GM19099 (cell line): ENCODE measurements around the gene PTPRD.

ENCODE experiments used
- POLR2A ChIP-seq: IDR thresholded peaks from 3 replicates; pipeline ENCODE4 v1.6.1; 2011; ENCODE audit warnings: low read depth; ENCODE audit not compliant: insufficient read length; ENCODE audit errors: extremely low read depth

The PTPRD gene

DNA sequence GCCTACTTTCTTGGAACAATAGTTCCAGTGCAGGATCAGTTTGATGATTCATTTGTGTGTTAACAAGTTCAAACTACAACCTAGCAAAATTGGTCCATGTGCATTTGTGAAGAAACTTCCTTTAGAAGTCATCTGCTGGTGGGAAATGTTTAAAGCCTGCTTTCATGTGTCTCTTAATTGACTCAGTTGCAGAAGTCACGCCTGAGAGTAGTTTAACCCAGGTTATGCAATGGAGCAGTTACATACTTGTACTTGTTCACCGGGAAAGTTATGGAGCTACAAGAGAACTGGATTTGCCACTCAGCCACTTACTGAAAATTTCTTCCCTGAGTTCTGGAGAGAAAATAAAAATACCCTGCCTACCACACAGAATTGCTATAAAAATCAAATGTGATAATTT, 1397.8 kb downstream of the PTPRD start:
- TF ChIP-seq POLR2A: no peak

DNA sequence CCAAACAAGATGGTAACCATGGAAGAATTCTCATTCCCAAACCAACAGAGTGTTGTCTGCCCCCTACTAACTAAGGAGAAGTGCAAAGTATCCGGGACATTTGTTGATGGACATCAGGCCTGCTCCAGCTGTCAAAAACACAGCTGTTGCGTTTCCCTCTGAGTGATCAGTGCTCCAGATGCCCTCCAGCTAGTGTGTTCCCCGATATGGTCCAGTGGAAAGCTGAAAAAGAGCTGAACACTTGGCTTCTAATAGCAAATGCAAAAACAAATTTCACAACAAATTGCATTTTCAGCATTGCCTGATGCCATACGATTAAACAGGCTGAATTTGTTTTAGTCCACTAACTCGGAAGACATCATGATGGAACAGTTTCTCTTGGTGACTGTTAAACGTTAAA, 1398.7 kb downstream of the PTPRD start:
- no peak for TF ChIP-seq POLR2A

DNA sequence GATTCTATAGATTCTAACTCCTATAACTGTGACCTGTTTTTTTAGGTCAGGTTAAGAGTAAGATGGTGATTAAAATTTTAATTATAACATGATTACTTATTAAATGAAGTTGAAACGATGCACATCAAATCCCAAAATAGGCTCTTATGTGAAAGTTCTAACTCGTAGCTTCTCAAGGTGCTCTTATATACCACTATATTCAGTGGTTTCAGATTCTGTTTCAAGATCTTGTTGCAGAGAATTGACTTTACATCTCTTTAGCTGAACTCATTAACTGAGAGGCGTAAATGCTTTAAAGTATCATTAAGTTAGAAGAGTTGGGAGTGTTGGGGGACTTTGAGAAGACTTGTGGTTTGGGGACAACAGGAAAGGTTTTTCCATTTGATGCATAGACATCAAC, 1399.8 kb downstream of the PTPRD start:
- no peak for TF ChIP-seq POLR2A

DNA sequence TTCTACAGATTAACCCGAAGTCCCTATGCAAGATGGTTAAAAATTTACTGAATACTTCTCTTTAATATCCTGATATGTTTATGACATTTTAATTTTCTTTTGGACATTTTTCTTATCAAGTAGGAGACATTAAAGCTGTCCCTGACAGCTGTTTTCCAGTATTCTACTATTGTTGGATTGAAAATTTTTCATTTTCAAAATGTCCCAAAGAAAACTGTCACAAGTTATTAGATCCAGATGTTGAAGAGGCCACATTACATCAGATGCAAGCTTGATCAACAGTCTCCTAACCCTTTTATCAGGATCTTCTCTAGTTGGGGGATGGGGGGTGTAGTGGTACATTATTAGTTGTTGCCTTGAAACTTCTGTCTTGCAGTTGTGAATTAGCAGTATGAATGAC, 1410.5 kb downstream of the PTPRD start:
- TF ChIP-seq POLR2A: no peak

DNA sequence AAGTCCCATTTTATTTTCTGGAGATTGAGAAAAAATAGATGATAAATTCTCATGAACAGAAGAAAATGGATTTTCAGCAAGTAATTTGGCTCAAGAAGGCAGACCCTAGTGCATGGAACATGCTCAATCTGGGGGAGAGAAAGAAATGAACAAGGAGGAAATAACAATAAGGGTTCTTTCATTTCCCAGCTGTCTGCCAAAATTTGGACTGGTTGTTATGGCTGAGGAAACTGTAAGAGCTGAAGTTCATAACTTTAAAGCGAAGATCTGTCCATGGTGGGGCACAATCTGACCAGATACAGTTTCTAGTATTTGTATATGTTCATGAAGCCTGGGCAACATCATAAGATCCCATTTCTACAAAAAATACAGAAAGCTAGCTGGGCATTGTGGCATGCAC, 1426.7 kb downstream of the PTPRD start:
- no peak for TF ChIP-seq POLR2A

GRCh38 chr9:9182431-9182830, 1430.4 kb downstream of the PTPRD start:
- no peak for TF ChIP-seq POLR2A

DNA sequence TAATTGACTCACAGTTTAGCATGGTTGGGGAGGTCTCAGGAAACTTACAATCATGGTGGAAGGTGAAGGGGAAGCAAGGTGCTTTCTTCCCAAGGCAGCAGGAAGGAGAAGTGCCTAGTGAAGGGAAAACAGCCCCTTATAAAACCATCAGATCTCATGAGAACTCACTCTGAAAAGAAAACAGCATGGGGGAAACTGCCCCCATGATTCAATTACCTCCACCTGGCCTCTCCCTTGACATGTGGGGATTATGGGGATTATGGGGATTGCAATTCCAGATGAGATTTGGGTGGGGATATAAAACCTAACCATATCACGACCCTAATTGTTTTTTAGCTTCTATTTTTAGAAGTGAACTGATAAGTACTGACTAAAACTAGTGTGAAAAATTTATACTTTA, 1435.7 kb downstream of the PTPRD start:
- TF ChIP-seq POLR2A: no peak

- TF ChIP-seq POLR2A: no peak
Observed at GRCh38 chr9:9174358-9174757, 1438.4 kb downstream of the PTPRD start.

DNA sequence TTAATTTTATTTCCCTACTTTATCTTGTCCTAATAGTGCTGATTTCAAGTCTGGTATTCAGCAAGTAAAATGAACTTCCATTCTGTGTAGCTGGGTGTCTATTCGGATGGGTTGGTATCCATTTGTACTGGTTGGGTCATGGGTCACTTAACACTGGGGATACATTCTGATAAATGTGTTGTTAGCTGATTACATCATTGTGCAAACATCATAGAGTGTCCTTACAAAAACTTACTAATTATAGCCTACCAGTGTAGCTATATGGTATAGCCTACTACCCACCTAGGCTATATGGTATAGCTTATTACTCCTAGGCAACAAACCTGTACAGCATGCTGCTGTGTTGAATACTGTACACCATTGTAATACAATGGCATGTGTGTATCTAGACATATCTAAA, 1439.5 kb downstream of the PTPRD start:
- TF ChIP-seq POLR2A: no peak

DNA sequence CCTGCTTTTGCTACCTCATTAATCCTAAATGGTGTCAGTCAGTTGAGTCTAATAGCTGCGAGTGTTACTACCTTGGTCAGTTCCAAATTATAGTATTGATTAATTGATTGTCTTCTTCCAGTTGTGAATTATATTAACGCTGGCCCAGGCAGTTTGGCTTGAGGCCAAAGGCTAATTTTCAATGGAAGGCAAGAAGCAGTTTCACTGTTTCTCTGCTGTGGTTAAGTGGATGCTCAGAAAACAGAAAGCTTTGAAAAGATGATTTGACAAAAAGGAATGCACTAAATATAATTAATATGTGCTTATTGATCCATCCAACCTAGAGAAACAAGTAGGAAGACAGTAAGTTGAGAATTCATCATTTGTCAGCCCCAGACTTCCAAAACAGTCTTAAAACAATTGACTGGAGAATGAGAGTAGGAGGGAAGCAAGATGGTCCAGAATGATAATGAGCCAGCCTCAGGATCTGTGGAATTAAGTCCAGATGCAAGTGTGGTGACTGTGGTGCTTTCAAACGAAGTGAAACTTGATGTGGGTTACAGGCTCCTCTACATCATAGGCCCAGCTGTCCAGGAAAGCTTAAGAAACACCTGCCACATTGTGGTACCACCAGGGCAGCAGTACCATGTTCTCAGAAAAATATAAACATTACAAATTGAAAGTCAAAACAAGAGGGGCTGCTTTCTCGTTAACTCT, 1442.2 kb downstream of the PTPRD start:
- no peak for TF ChIP-seq POLR2A

DNA sequence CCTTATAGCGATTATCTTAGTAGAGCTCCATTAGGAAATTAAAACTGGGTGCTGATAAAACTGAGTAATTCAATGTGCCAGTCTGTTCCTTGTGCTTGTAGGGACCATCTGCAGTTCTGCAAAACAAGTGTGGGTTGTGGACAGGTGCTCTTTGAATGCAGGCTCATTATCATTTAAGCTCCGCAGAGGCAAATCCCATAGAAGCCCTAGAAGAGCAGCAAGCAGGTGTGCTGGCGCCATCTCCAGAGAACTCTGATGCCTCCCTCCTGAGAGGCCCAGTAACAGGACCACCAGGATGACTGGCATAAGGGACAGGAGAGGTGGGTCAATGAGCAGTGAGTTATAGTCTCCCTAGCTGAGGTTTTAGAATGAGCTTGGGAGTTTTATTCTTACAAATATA, 1470.8 kb downstream of the PTPRD start:
- no peak for TF ChIP-seq POLR2A

DNA sequence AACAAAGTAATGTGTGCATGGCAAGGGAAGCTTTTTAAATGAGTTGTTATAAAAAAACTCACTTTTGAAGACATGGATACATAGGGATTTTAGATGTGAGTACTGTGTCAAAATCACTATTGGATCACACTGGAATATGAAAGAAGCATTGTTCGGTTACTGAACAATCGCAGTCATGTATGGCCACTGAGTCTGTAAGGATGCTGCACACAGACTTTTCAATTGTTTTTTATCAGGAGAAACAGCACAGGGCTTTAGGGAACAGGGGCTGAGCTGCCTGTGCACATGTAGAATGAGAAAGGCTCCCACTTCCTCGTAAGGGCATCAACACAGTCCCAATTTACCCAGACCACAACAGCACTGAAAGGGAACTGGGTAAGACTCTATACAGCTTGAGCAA, 1479.3 kb downstream of the PTPRD start:
- no peak for TF ChIP-seq POLR2A

DNA sequence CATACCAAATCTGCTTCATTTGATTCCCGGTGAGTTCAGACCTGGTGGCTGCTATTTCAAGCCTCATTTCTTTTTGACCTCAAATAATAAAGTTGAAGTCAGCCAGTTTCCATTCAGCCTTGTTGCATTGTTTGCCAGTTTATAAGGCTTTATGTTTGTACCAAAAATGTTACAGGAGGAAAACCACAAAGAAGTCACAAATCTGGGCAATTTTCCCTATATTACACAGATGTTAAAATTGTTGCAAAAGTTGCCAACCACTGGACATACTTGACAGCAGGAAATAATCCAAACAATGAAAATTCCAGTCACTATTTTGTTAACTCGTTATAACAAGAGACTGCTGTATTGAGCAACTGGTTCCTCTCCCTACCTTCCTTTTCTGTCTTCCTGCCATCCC, 1488.2 kb downstream of the PTPRD start:
- no peak for TF ChIP-seq POLR2A

DNA sequence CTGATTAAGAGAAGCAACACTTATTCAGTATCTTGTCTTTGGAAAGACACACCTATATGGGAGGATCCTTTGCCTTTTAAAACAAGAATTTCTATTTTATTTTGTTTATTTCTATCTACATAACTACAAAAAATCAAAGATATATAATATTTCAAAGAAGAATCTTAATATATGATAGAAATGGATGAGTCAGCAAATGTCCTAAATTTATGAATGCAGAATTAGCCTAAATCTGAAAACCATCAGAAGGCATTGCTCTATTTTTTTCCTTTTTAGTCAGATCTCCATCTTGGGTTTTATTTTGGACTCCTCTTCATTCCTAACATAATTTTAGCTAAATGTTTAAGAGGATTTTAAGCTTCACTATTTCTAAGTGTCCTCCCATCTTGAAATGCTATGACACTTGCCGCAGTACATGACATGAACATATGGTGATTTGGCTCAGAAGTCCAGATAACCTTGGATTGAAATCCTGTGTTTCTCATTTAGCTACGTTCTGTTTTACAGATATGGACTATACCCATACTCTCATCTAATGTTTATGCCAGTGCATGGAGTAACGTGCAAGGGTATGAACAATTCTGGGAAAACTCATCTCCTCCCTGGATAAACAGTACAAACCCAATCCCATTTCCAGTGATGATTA, 1490.4 kb downstream of the PTPRD start:
- TF ChIP-seq POLR2A: no peak

DNA sequence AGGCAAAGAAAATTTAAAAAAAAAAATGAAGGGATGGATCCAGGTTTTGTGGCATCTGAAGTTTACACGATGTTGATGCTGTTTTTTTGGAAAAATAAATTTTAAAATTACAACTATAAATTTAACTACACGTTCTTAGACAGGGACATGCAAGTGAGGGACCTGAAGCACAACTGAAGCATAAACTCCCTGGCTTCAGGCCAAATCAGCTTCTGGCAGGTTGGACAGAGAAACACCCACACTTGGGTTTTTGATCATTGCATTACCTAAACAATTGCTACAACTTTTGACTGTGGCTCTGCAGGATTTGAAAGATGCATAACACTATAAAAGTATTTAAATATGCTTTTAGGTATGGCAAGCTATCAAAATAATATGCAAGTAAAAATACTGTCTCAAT, 1494.9 kb downstream of the PTPRD start:
- no peak for TF ChIP-seq POLR2A

- TF ChIP-seq POLR2A: no peak
Observed at GRCh38 chr9:9112001-9112720, 1500.6 kb downstream of the PTPRD start.

- TF ChIP-seq POLR2A: no peak
Observed at GRCh38 chr9:9108641-9109040, 1504.2 kb downstream of the PTPRD start.

DNA sequence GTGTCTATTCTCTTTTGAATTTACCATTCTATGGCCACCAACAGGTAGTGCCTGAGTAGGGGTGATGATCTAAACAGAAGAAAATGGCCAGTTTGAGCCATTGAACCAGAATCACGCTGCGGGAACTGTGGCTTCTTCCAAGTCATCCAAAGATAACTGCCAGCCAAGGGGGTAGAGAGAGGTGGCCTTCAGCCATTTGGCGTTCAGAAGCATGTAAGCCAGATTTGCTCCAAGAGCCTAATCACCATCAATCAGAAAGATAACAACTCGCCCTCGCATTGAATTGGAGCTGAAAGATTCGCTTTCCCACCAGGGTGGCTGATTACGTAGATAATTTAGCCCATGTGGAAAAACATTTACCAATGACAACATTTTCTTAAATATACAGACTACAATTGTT, 1510.5 kb downstream of the PTPRD start:
- no peak for TF ChIP-seq POLR2A
